Lower leg skin (tissue), 3 donors: ENCODE measurements around the gene C19orf44.

ENCODE experiments used
- POLR2A ChIP-seq, 2 donors: fragments of 450-650 bp; IDR thresholded peaks; one replicate each; pipeline ENCODE4 v1.6.1; 2016 to 2017; ENCODE audit warnings: antibody characterized with exemption in 2 of 2, mild to moderate bottlenecking in 1 of 2, moderate library complexity in 1 of 2
- TF ChIP-seq, protein P1 (sequence below), 3 donors: fragments of 450-650 bp; IDR thresholded peaks; one replicate each; pipeline ENCODE4 v1.5.1; 2016; ENCODE audit warnings: antibody characterized with exemption in 3 of 3, mild to moderate bottlenecking in 3 of 3, moderate library complexity in 2 of 3

DNA sequence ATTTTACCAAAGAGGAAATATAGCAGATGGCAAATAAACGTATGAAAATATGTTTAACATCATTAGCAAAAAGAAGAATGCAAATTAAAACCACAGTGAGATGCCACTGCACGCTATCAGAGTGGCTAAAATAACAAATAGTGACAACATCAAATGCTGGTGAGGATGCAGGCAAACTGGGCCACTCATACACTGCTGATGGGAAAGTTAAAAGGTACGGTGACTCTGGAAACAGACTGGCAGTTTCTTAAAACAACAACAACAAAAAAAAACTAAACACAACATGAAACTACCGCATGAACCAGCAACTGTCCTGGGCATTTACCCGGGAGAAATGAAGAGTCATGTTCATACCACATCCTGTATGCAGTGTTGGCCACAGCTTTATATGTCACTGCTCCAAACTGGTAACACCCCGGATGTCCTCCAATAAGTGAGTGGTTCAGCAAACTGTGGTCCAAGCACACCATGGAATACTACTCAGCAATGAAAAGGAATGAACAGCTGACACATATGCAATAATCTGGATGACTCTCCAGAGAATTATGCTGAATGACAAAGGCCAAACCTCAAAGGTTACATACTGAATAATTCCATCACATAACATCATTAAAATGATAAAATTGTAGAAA lies 46.7 kb upstream of the C19orf44 start:
- TF ChIP-seq, protein P1, sequence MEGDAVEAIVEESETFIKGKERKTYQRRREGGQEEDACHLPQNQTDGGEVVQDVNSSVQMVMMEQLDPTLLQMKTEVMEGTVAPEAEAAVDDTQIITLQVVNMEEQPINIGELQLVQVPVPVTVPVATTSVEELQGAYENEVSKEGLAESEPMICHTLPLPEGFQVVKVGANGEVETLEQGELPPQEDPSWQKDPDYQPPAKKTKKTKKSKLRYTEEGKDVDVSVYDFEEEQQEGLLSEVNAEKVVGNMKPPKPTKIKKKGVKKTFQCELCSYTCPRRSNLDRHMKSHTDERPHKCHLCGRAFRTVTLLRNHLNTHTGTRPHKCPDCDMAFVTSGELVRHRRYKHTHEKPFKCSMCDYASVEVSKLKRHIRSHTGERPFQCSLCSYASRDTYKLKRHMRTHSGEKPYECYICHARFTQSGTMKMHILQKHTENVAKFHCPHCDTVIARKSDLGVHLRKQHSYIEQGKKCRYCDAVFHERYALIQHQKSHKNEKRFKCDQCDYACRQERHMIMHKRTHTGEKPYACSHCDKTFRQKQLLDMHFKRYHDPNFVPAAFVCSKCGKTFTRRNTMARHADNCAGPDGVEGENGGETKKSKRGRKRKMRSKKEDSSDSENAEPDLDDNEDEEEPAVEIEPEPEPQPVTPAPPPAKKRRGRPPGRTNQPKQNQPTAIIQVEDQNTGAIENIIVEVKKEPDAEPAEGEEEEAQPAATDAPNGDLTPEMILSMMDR (IDR thresholded peaks at IDR 0.05), result no peak
- no peak for TF ChIP-seq POLR2A (IDR thresholded peaks at IDR 0.05)
